GM10266 (cell line): Measurements from ENCODE around the gene SEMA5A.

ENCODE experiments used
- DNase-seq: peaks from one replicate; pipeline ENCODE4 v3.0.0; 2012; ENCODE audit errors: extremely low spot score
- CTCF ChIP-seq: IDR thresholded peaks from 2 replicates; pipeline ENCODE4 v1.5.1; 2012; ENCODE audit warnings: mild to moderate bottlenecking, low read depth; ENCODE audit not compliant: control insufficient read depth, insufficient read depth; ENCODE audit errors: missing control alignments

The SEMA5A gene

GRCh38 chr5:9059920-9060691 is 485.8 kb downstream of the SEMA5A start:
- TF ChIP-seq CTCF, result no peak
- no peak for DNase-seq

- no peak for DNase-seq
These were observed 487.2 kb downstream of the SEMA5A start for GRCh38 chr5:9058666-9059065.

GRCh38 chr5:9058161-9058560 is 487.7 kb downstream of the SEMA5A start:
- no peak for TF ChIP-seq CTCF
- DNase-seq, result no peak

More at GRCh38 chr5:9058666-9059065, 487.2 kb downstream of the SEMA5A start:
- no peak for TF ChIP-seq CTCF

- no peak for TF ChIP-seq CTCF
- no peak for DNase-seq
These were observed 488.4 kb downstream of the SEMA5A start for GRCh38 chr5:9057406-9058000.

- DNase-seq, result no peak
- no peak for TF ChIP-seq CTCF
These were observed 489.8 kb downstream of the SEMA5A start for GRCh38 chr5:9056046-9056445.

- no peak for TF ChIP-seq CTCF
- no peak for DNase-seq
These were observed 490.9 kb downstream of the SEMA5A start for GRCh38 chr5:9054821-9055589.

- no peak for TF ChIP-seq CTCF
- DNase-seq, result no peak
These were observed 491.6 kb downstream of the SEMA5A start for GRCh38 chr5:9054322-9054721.
